PC-3 (cell line): Measurements from ENCODE around the gene TLCD2. TPM values are rescaled to one million over a fixed set of nuclear protein-coding genes. Genes with fewer than 3 reads are reported as not detected.

Experiments
- ATAC-seq: fragments of 200-7000 bp; cut with Tn5 transposase; 2 replicates; pipeline ENCODE4 v1.9.1; 2020; ENCODE audit warnings: mild to moderate bottlenecking, moderate library complexity
- BruUV-seq: library from RNA; stranded (reverse); fragments of 400-500 nt; replicated peaks from 2 replicates; lab custom pipeline; 2021; lab: Mats Ljungman, UMichigan
- CTCF ChIA-PET: fragments of 300-600 bp; sonication (Branson Sonifier 250); formaldehyde crosslinking; loops from one replicate; lab custom pipeline; 2022; ENCODE audit warnings: antibody characterized with exemption; lab: Charles Lee
- POLR2A ChIA-PET: fragments of 300-600 bp; sonication (Branson Sonifier 250); formaldehyde crosslinking; loops from one replicate; lab custom pipeline; 2022; ENCODE audit warnings: antibody characterized with exemption; ENCODE audit not compliant: unreplicated experiment; lab: Charles Lee
- DNase-seq: peaks from one replicate; pipeline ENCODE4 v3.0.0-alpha.2; 2015
- H2AFZ ChIP-seq: fragments of 300-600 bp; sonication (generic); 2 replicates; pipeline ENCODE4 v1.6.0; 2016; ENCODE audit warnings: antibody characterized with exemption, low read length
- H3F3A ChIP-seq: fragments of 300-600 bp; sonication (generic); one replicate; pipeline ENCODE4 v1.6.0; 2017; ENCODE audit warnings: antibody characterized with exemption, low read length, control low read depth, mild to moderate bottlenecking; ENCODE audit not compliant: unreplicated experiment
- H3K27ac ChIP-seq: fragments of 300-600 bp; sonication (generic); 2 replicates; pipeline ENCODE4 v1.5.1; 2016; ENCODE audit warnings: mild to moderate bottlenecking, low read length
- H3K27me3 ChIP-seq: fragments of 300-600 bp; sonication (generic); 2 replicates; pipeline ENCODE4 v1.6.1; 2016; ENCODE audit warnings: low read length, mixed read lengths
- H3K36me3 ChIP-seq: fragments of 300-600 bp; sonication (generic); 2 replicates; pipeline ENCODE4 v1.6.1; 2016; ENCODE audit warnings: low read depth, mixed run types, low read length, mixed read lengths
- H3K4me1 ChIP-seq: fragments of 300-600 bp; sonication (generic); 2 replicates; pipeline ENCODE4 v1.5.1; 2016; ENCODE audit warnings: low read length; ENCODE audit not compliant: insufficient read depth
- H3K4me2 ChIP-seq: fragments of 300-600 bp; sonication (generic); 2 replicates; pipeline ENCODE4 v1.6.0; 2016; ENCODE audit warnings: low read length
- H3K4me3 ChIP-seq: fragments of 300-600 bp; sonication (generic); 2 replicates; pipeline ENCODE4 v1.5.1; 2016; ENCODE audit warnings: mild to moderate bottlenecking, low read length, mixed read lengths
- H3K79me2 ChIP-seq: fragments of 300-600 bp; sonication (generic); 2 replicates; pipeline ENCODE4 v1.6.1; 2017; ENCODE audit warnings: low read length, mixed read lengths
- H3K9ac ChIP-seq: fragments of 300-600 bp; sonication (generic); 2 replicates; pipeline ENCODE4 v1.6.0; 2016; ENCODE audit warnings: mild to moderate bottlenecking, low read length
- H3K9me2 ChIP-seq: fragments of 300-600 bp; sonication (generic); replicated peaks from 2 replicates; pipeline ENCODE4 v1.6.1; 2016; ENCODE audit warnings: mixed run types, low read length, mixed read lengths
- H3K9me3 ChIP-seq: fragments of 300-600 bp; sonication (generic); 2 replicates; pipeline ENCODE4 v1.6.1; 2016; ENCODE audit warnings: low read length, mixed read lengths
- H4K20me1 ChIP-seq: fragments of 300-600 bp; sonication (generic); 2 replicates; pipeline ENCODE4 v1.6.1; 2016; ENCODE audit warnings: low read length, mixed read lengths
- EZH2 ChIP-seq: fragments of 300-600 bp; sonication (generic); IDR thresholded peaks from one replicate; pipeline ENCODE4 v1.6.1; 2017; ENCODE audit warnings: antibody characterized with exemption, mild to moderate bottlenecking, low read length; ENCODE audit not compliant: unreplicated experiment
- EZH2phosphoT487 ChIP-seq: fragments of 300-600 bp; sonication (generic); IDR thresholded peaks from 2 replicates; pipeline ENCODE4 v1.6.1; 2018; ENCODE audit warnings: mild to moderate bottlenecking, antibody characterized with exemption, low read length, borderline replicate concordance
- intact Hi-C: fragments of 100-400 bp; cut with micrococcal nuclease; formaldehyde crosslinking; loops from 2 replicates; pipeline ENCODE4 v1.9.0; 2023
- total RNA-seq: library from RNA; depleted of rRNA; stranded (reverse); fragments of >200 nt; gene quantifications from 2 replicates; pipeline ENCODE4 v1.2.3, GENCODE V29; 2014
- TF ChIP-seq, protein P1 (sequence below): fragments of 300-600 bp; sonication (generic); conservative IDR thresholded peaks from 2 replicates; pipeline ENCODE4 v1.5.1; 2017; ENCODE audit warnings: antibody characterized with exemption, low read depth, mild to moderate bottlenecking, low read length

Gene TLCD2
- total RNA-seq, 1 experiment from 2014 or later = 0.77 TPM

GRCh38 chr17:1727876-1728630 lies 17.9 kb upstream of the TLCD2 start:
- H3K79me2 ChIP-seq = peaks cover 16% of the 10 kb centered on the region; the same call in 1 of the 2 replicates
- H3F3A ChIP-seq = no peaks in the 10 kb centered on the region
- H3K4me1 ChIP-seq = peaks cover 8% of the 10 kb centered on the region; the same call in 1 of the 2 replicates
- ChIA-PET POLR2A (no interaction called here), CTCF (no interaction called here)
- H3K4me3 ChIP-seq = no peak overlapping the region
- no peak for TF ChIP-seq EZH2
- no peak for TF ChIP-seq EZH2phosphoT487
- TF ChIP-seq, protein P1, sequence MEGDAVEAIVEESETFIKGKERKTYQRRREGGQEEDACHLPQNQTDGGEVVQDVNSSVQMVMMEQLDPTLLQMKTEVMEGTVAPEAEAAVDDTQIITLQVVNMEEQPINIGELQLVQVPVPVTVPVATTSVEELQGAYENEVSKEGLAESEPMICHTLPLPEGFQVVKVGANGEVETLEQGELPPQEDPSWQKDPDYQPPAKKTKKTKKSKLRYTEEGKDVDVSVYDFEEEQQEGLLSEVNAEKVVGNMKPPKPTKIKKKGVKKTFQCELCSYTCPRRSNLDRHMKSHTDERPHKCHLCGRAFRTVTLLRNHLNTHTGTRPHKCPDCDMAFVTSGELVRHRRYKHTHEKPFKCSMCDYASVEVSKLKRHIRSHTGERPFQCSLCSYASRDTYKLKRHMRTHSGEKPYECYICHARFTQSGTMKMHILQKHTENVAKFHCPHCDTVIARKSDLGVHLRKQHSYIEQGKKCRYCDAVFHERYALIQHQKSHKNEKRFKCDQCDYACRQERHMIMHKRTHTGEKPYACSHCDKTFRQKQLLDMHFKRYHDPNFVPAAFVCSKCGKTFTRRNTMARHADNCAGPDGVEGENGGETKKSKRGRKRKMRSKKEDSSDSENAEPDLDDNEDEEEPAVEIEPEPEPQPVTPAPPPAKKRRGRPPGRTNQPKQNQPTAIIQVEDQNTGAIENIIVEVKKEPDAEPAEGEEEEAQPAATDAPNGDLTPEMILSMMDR = no peak
- no peaks in the 10 kb centered on the region for H3K27me3 ChIP-seq
- no peak for ATAC-seq
- BruUV-seq = no TSS peak
- no peak for DNase-seq
- intact Hi-C loops = no loop called here
- no peak overlapping the region for H3K9ac ChIP-seq
- H2AFZ ChIP-seq = no peak overlapping the region
- no peaks in the 10 kb centered on the region for H4K20me1 ChIP-seq
- no peak overlapping the region for H3K4me2 ChIP-seq
- no peaks in the 10 kb centered on the region for H3K9me3 ChIP-seq
- H3K36me3 ChIP-seq = no peaks in the 10 kb centered on the region
- no peak overlapping the region for H3K27ac ChIP-seq
- no peaks in the 10 kb centered on the region for H3K9me2 ChIP-seq

GRCh38 chr17:1727258-1727789 lies 17.1 kb upstream of the TLCD2 start:
- Histone ChIP-seq H3F3A (no peaks in the 10 kb centered on the region), H3K27me3 (no peaks in the 10 kb centered on the region), H3K4me1 (peaks cover 8% of the 10 kb centered on the region; the same call in 1 of the 2 replicates), H3K36me3 (no peaks in the 10 kb centered on the region), H4K20me1 (no peaks in the 10 kb centered on the region), H3K9ac (no peak overlapping the region), H3K4me2 (no peak overlapping the region), H3K79me2 (peaks cover 16% of the 10 kb centered on the region; the same call in 1 of the 2 replicates), H3K4me3 (no peak overlapping the region), H3K27ac (no peak overlapping the region), H3K9me2 (no peaks in the 10 kb centered on the region), H2AFZ (no peak overlapping the region), H3K9me3 (no peaks in the 10 kb centered on the region)
- no TSS peak for BruUV-seq
- DNase-seq (no peak), ATAC-seq (no peak)
- ChIA-PET POLR2A (no interaction called here), CTCF (no interaction called here)
- TF ChIP-seq, protein P1 = no peak
- TF ChIP-seq EZH2 (no peak), EZH2phosphoT487 (no peak)
- intact Hi-C loops = no loop called here
